Measurements from ENCODE around the gene SDS. TPM values are rescaled to one million over a fixed set of nuclear protein-coding genes. Genes with fewer than 3 reads are reported as not detected.

Gene SDS
- total RNA-seq, 1 donor from 2014 or later: not detected

GRCh38 chr12:113370923-113371682 is 32.6 kb downstream of the SDS start:
- TF ChIP-seq EZH2 (IDR thresholded peaks at IDR 0.05; ENCODE audit: insufficient read depth, low read length) (no peak), CTCF (IDR thresholded peaks at IDR 0.05; ENCODE audit: insufficient read depth, low read depth, low read length) (no peak)
- H3K27me3 ChIP-seq (ENCODE audit: insufficient read depth, low read length): no peaks in the 10 kb centered on the region
- H3K4me3 ChIP-seq (ENCODE audit: insufficient read depth, low read depth, low read length): no peak overlapping the region
- no peak overlapping the region for H3K27ac ChIP-seq (ENCODE audit: low read depth, low read length)
- no peaks in the 10 kb centered on the region for H3K9me3 ChIP-seq (ENCODE audit: insufficient read depth, low read depth, low read length)
- no peaks in the 10 kb centered on the region for H3K4me1 ChIP-seq (ENCODE audit: insufficient read depth, low read length)
- Mint-ChIP-seq H3K4me3 (ENCODE audit: unreplicated experiment) (no peak overlapping the region), H3K4me1 (ENCODE audit: low read depth, unreplicated experiment) (peaks cover 4% of the 10 kb centered on the region), H3K27me3 (ENCODE audit: low read depth, unreplicated experiment) (no peaks in the 10 kb centered on the region), H3K36me3 (ENCODE audit: low read depth, unreplicated experiment) (peaks cover 18% of the 10 kb centered on the region), H3K9me3 (ENCODE audit: unreplicated experiment) (peaks cover 2% of the 10 kb centered on the region), H3K27ac (ENCODE audit: unreplicated experiment) (no peak overlapping the region)
- H2AFZ ChIP-seq (ENCODE audit: low read depth, low read length): no peak overlapping the region
- DNase-seq (ENCODE audit: low read depth): no peak
- H3K9ac ChIP-seq (ENCODE audit: low read length): no peak overlapping the region
- no peaks in the 10 kb centered on the region for H3K79me2 ChIP-seq (ENCODE audit: insufficient read depth, low read length)
- peaks cover 31% of the 10 kb centered on the region for H4K20me1 ChIP-seq (ENCODE audit: insufficient read depth, low read length)
- no peaks in the 10 kb centered on the region for H3K36me3 ChIP-seq (ENCODE audit: insufficient read depth, low read length)
- no peak for FAIRE-seq
- no peak overlapping the region for H3K4me2 ChIP-seq (ENCODE audit: low read length)

- no peaks in the 10 kb centered on the region for H3K4me1 ChIP-seq (ENCODE audit: insufficient read depth, low read length)
- no peaks in the 10 kb centered on the region for H3K27me3 Mint-ChIP-seq (ENCODE audit: low read depth, unreplicated experiment)
- no peak overlapping the region for H3K4me2 ChIP-seq (ENCODE audit: low read length)
- peaks cover 10% of the 10 kb centered on the region for H3K36me3 Mint-ChIP-seq (ENCODE audit: low read depth, unreplicated experiment)
- no peak overlapping the region for H3K4me3 Mint-ChIP-seq (ENCODE audit: unreplicated experiment)
- H3K27me3 ChIP-seq (ENCODE audit: insufficient read depth, low read length): no peaks in the 10 kb centered on the region
- H4K20me1 ChIP-seq (ENCODE audit: insufficient read depth, low read length): peaks cover 43% of the 10 kb centered on the region
- H3K4me1 Mint-ChIP-seq (ENCODE audit: low read depth, unreplicated experiment): peaks cover 4% of the 10 kb centered on the region
- no peaks in the 10 kb centered on the region for H3K9me3 Mint-ChIP-seq (ENCODE audit: unreplicated experiment)
- no peaks in the 10 kb centered on the region for H3K36me3 ChIP-seq (ENCODE audit: insufficient read depth, low read length)
- no peak for TF ChIP-seq EZH2 (IDR thresholded peaks at IDR 0.05; ENCODE audit: insufficient read depth, low read length)
- TF ChIP-seq CTCF (IDR thresholded peaks at IDR 0.05; ENCODE audit: insufficient read depth, low read depth, low read length): no peak
- H3K9me3 ChIP-seq (ENCODE audit: insufficient read depth, low read depth, low read length): no peaks in the 10 kb centered on the region
- H3K27ac ChIP-seq (ENCODE audit: low read depth, low read length): no peak overlapping the region
- H3K27ac Mint-ChIP-seq (ENCODE audit: unreplicated experiment): no peak overlapping the region
- DNase-seq (ENCODE audit: low read depth) (no peak), FAIRE-seq (no peak)
- H3K79me2 ChIP-seq (ENCODE audit: insufficient read depth, low read length): no peaks in the 10 kb centered on the region
- H3K4me3 ChIP-seq (ENCODE audit: insufficient read depth, low read depth, low read length): no peak overlapping the region
- H3K9ac ChIP-seq (ENCODE audit: low read length): no peak overlapping the region
- no peak overlapping the region for H2AFZ ChIP-seq (ENCODE audit: low read depth, low read length)
Measured at GRCh38 chr12:113369391-113369985, 34.2 kb downstream of the SDS start.

- Mint-ChIP-seq H3K9me3 (ENCODE audit: unreplicated experiment) (no peaks in the 10 kb centered on the region), H3K27ac (ENCODE audit: unreplicated experiment) (no peak overlapping the region), H3K36me3 (ENCODE audit: low read depth, unreplicated experiment) (peaks cover 8% of the 10 kb centered on the region), H3K27me3 (ENCODE audit: low read depth, unreplicated experiment) (no peaks in the 10 kb centered on the region), H3K4me1 (ENCODE audit: low read depth, unreplicated experiment) (peaks cover 4% of the 10 kb centered on the region), H3K4me3 (ENCODE audit: unreplicated experiment) (no peak overlapping the region)
- no peak overlapping the region for H3K4me2 ChIP-seq (ENCODE audit: low read length)
- FAIRE-seq (no peak), DNase-seq (ENCODE audit: low read depth) (no peak)
- no peak overlapping the region for H2AFZ ChIP-seq (ENCODE audit: low read depth, low read length)
- H3K36me3 ChIP-seq (ENCODE audit: insufficient read depth, low read length): no peaks in the 10 kb centered on the region
- no peak overlapping the region for H3K9ac ChIP-seq (ENCODE audit: low read length)
- H4K20me1 ChIP-seq (ENCODE audit: insufficient read depth, low read length): peaks cover 46% of the 10 kb centered on the region
- H3K9me3 ChIP-seq (ENCODE audit: insufficient read depth, low read depth, low read length): no peaks in the 10 kb centered on the region
- no peak overlapping the region for H3K4me3 ChIP-seq (ENCODE audit: insufficient read depth, low read depth, low read length)
- H3K4me1 ChIP-seq (ENCODE audit: insufficient read depth, low read length): no peaks in the 10 kb centered on the region
- no peak overlapping the region for H3K27ac ChIP-seq (ENCODE audit: low read depth, low read length)
- H3K27me3 ChIP-seq (ENCODE audit: insufficient read depth, low read length): no peaks in the 10 kb centered on the region
- H3K79me2 ChIP-seq (ENCODE audit: insufficient read depth, low read length): no peaks in the 10 kb centered on the region
- no peak for TF ChIP-seq EZH2 (IDR thresholded peaks at IDR 0.05; ENCODE audit: insufficient read depth, low read length)
- no peak for TF ChIP-seq CTCF (IDR thresholded peaks at IDR 0.05; ENCODE audit: insufficient read depth, low read depth, low read length)
Measured at GRCh38 chr12:113368331-113368730, 35.4 kb downstream of the SDS start.
